Endothelial cell of umbilical vein (primary cell): ENCODE data around the gene MGAT5B. TPM values are rescaled to one million over a fixed set of nuclear protein-coding genes. Genes with fewer than 3 reads are reported as not detected.

Experiments
- BruUV-seq: library from RNA; stranded (reverse); fragments of 400-500 nt; replicated peaks from 2 replicates; lab custom pipeline; 2021; lab: Mats Ljungman, UMichigan
- CTCF ChIA-PET: fragments of 300-600, 350-600 bp; sonication (Branson Sonifier 250); formaldehyde crosslinking; loops from one replicate; lab custom pipeline; 2021; ENCODE audit warnings: antibody characterized with exemption, inconsistent platforms; lab: Charles Lee
- POLR2A ChIA-PET: fragments of 300-600, 350-600 bp; sonication (Branson Sonifier 250); formaldehyde crosslinking; loops from one replicate; lab custom pipeline; 2021; ENCODE audit warnings: antibody characterized with exemption, inconsistent platforms; lab: Charles Lee
- DNase-seq: peaks from one replicate; pipeline ENCODE4 v3.0.0-alpha.2; 2011; ENCODE audit warnings: low read depth, low spot score
- FAIRE-seq: peaks from 2 replicates; lab custom pipeline; 2011; peaks lifted over from hg19 to GRCh38; lab: Jason Lieb, UNC
- H2AFZ ChIP-seq: 2 replicates; pipeline ENCODE4 v1.6.0; 2012; ENCODE audit warnings: low read depth, low read length, control low read depth, inconsistent platforms
- H3K27ac ChIP-seq: 2 replicates; pipeline ENCODE4 v1.5.1; 2011; ENCODE audit warnings: low read depth, mild to moderate bottlenecking, control low read depth, low read length, moderate library complexity; ENCODE audit not compliant: insufficient read depth
- H3K27me3 ChIP-seq, 2 experiments: 2 replicates each; pipeline versions ENCODE4 v1.6.0 to v1.6.1; 2011; ENCODE audit warnings: low read length in 2 of 2, mixed read lengths in 1 of 2; ENCODE audit not compliant: control insufficient read depth in 2 of 2, insufficient read depth in 2 of 2
- H3K36me3 ChIP-seq, 2 experiments: 2 replicates in 1 of 2; 3 replicates in 1 of 2; pipeline ENCODE4 v1.5.1; 2011; ENCODE audit warnings: low read length in 2 of 2, mild to moderate bottlenecking in 1 of 2, moderate library complexity in 1 of 2; ENCODE audit not compliant: control insufficient read depth in 2 of 2, insufficient read depth in 2 of 2; ENCODE audit errors: extremely low read depth in 1 of 2
- H3K4me1 ChIP-seq: 3 replicates; pipeline ENCODE4 v1.5.1; 2011; ENCODE audit warnings: mild to moderate bottlenecking, low read length; ENCODE audit not compliant: control insufficient read depth, insufficient read depth; ENCODE audit errors: extremely low read depth
- H3K4me2 ChIP-seq: 2 replicates; pipeline ENCODE4 v1.6.1; 2011; ENCODE audit warnings: low read length, control low read depth, mixed read lengths; ENCODE audit not compliant: insufficient read depth
- H3K4me3 ChIP-seq, 3 experiments: fragments of 200-600 bp in 1 of 3; sonication (generic), shearing (Covaris generic) in 1 of 3; replicated peaks in 1 of 3; 2 replicates each; pipeline ENCODE4 v1.5.1; 2011 to 2016; ENCODE audit warnings: control low read depth in 3 of 3, low read length in 3 of 3, mild to moderate bottlenecking in 2 of 3, inconsistent platforms in 1 of 3, low read depth in 1 of 3, moderate library complexity in 1 of 3; ENCODE audit not compliant: insufficient read depth in 1 of 3
- H3K79me2 ChIP-seq: 2 replicates; pipeline ENCODE4 v1.6.0; 2012; ENCODE audit warnings: low read length, inconsistent platforms; ENCODE audit not compliant: control insufficient read depth, insufficient read depth
- H3K9ac ChIP-seq: replicated peaks from 2 replicates; pipeline ENCODE3; 2011; ENCODE audit warnings: low read length, control low read depth; ENCODE audit not compliant: insufficient read depth; ENCODE audit errors: extremely low read depth
- H3K9me1 ChIP-seq: replicated peaks from 3 replicates; pipeline ENCODE4 v1.6.0; 2011; ENCODE audit warnings: mild to moderate bottlenecking, low read length; ENCODE audit not compliant: control insufficient read depth, insufficient read depth; ENCODE audit errors: extremely low read depth
- H3K9me3 ChIP-seq: replicated peaks from 2 replicates; pipeline ENCODE4 v1.5.1; 2012; ENCODE audit warnings: low read length, inconsistent platforms; ENCODE audit not compliant: control insufficient read depth, insufficient read depth
- H4K20me1 ChIP-seq: replicated peaks from 2 replicates; pipeline ENCODE3; 2011; ENCODE audit warnings: mild to moderate bottlenecking, low read length; ENCODE audit not compliant: control insufficient read depth, insufficient read depth; ENCODE audit errors: extremely low read depth
- CTCF ChIP-seq, 2 donors: IDR thresholded peaks; 1 replicate in 1 of 2; 2 replicates in 1 of 2; pipeline ENCODE4 v1.5.1; 2011; ENCODE audit warnings: low read length in 2 of 2, mild to moderate bottlenecking in 2 of 2, moderate library complexity in 2 of 2, control low read depth in 1 of 2, inconsistent platforms in 1 of 2, low read depth in 1 of 2; ENCODE audit not compliant: insufficient read depth in 1 of 2; ENCODE audit errors: extremely low read depth in 1 of 2
- EZH2 ChIP-seq: IDR thresholded peaks from 2 replicates; pipeline ENCODE4 v1.6.1; 2012; ENCODE audit warnings: borderline replicate concordance, low read depth, mild to moderate bottlenecking, moderate library complexity, low read length, inconsistent platforms; ENCODE audit not compliant: severe bottlenecking
- FOS ChIP-seq: IDR thresholded peaks from 2 replicates; pipeline ENCODE4 v1.6.1; 2011; ENCODE audit warnings: mild to moderate bottlenecking, low read length, moderate library complexity, borderline replicate concordance; ENCODE audit not compliant: insufficient read depth
- GATA2 ChIP-seq: IDR thresholded peaks from 2 replicates; pipeline ENCODE4 v1.7.0; 2011; ENCODE audit warnings: low read depth, mild to moderate bottlenecking, moderate library complexity, mixed read lengths, low read length; ENCODE audit not compliant: insufficient read length, insufficient read depth
- JUN ChIP-seq: IDR thresholded peaks from 2 replicates; pipeline ENCODE4 v1.6.1; 2011; ENCODE audit warnings: borderline replicate concordance, low read depth; ENCODE audit not compliant: insufficient read length, insufficient read depth
- MAX ChIP-seq: IDR thresholded peaks from 2 replicates; pipeline ENCODE4 v1.6.1; 2011; ENCODE audit not compliant: insufficient read depth, insufficient read length
- MYC ChIP-seq: IDR thresholded peaks from one replicate; pipeline ENCODE4 v1.6.1; 2011; ENCODE audit warnings: mild to moderate bottlenecking, low read depth, low read length
- POLR2A ChIP-seq: IDR thresholded peaks from 2 replicates; pipeline ENCODE4 v1.6.1; 2012; ENCODE audit warnings: low read depth, mild to moderate bottlenecking, control low read depth, low read length
- POLR2AphosphoS5 ChIP-seq: IDR thresholded peaks from 2 replicates; pipeline ENCODE4 v1.6.1; 2012; ENCODE audit warnings: low read depth, mild to moderate bottlenecking, control low read depth, low read length, moderate library complexity; ENCODE audit not compliant: insufficient read depth
- dilution Hi-C: fragments of 300-500 bp; cut with MboI; formaldehyde crosslinking; loops from one replicate; pipeline ENCODE4 v1.15.0; 2019; ENCODE audit warnings: low sequenced_read_pairs; ENCODE audit not compliant: extremely low pct_ligation_motif_present
- intact Hi-C: fragments of 100-400 bp; cut with micrococcal nuclease; formaldehyde crosslinking; loops from one replicate; pipeline ENCODE4 v1.10.0; 2022
- polyA plus RNA-seq, 4 experiments: library from polyadenylated mRNA; depleted of rRNA in 3 of 4; stranded (reverse) in 3 of 4; unstranded in 1 of 4; fragments of >200 nt; gene quantifications; 2 replicates each; pipeline versions ENCODE4 v1.2.1 to v1.2.3, GENCODE V29; 2011 to 2012; ENCODE audit warnings: missing spikeins in 1 of 4
- total RNA-seq: library from RNA; stranded (reverse); gene quantifications from 2 replicates; pipeline ENCODE4 v1.2.3, GENCODE V29; 2021

Gene MGAT5B
- total and polyA plus RNA-seq, 2 donors (not counting 3 experiments of a cell fraction or from before 2014, with no cell fraction given), result 1.7 to 2.1 TPM

- intact Hi-C loops, result no loop called here
- BruUV-seq, result no TSS peak
These were observed 3.5 kb downstream of the MGAT5B start for GRCh38 chr17:76871668-76872067.

More at GRCh38 chr17:76871668-76872067, 3.5 kb downstream of the MGAT5B start:
- Histone ChIP-seq H4K20me1 (no peaks in the 10 kb centered on the region), H2AFZ (no peak overlapping the region), H3K79me2 (no peaks in the 10 kb centered on the region), H3K27me3 (peaks cover 0 to 12% of the 10 kb centered on the region in 2 experiments), H3K9me1 (no peaks in the 10 kb centered on the region), H3K9ac (no peak overlapping the region), H3K36me3 (no peaks in the 10 kb centered on the region), H3K4me3 (no peak overlapping the region), H3K4me2 (no peak overlapping the region), H3K27ac (peak overlapping the region; percentile 44), H3K9me3 (no peaks in the 10 kb centered on the region), H3K4me1 (peaks cover 32% of the 10 kb centered on the region)
- no peak for DNase-seq
- FAIRE-seq, result no peak
- dilution Hi-C loops, result no loop called here
- ChIA-PET CTCF (interaction anchor here (1.0 to 8.4 kb wide), 4 partner anchors 21 to 217 kb away, joined by 3 to 334 read pairs (median 4); no protein-coding TSS in a partner anchor), POLR2A (interaction anchor here (0.6 kb wide), 1 partner anchor 290 kb away, joined by 4 read pairs; no protein-coding TSS in a partner anchor)
- TF ChIP-seq EZH2, result no peak
- no peak for TF ChIP-seq MAX
- no peak for TF ChIP-seq CTCF (IDR thresholded peaks at IDR 0.05; ENCODE audit: extremely low read depth in 1 of 2, insufficient read depth in 1 of 2, low read depth in 1 of 2, low read length in 2 of 2)
- no peak for TF ChIP-seq POLR2AphosphoS5
- TF ChIP-seq JUN, result no peak
- no peak for TF ChIP-seq FOS
- no peak for TF ChIP-seq POLR2A
- no peak for TF ChIP-seq MYC
- no peak for TF ChIP-seq GATA2
